AG10803 (cell line): Measurements from ENCODE around the gene SGCA.
A peak's percentile ranks its signal among the peaks of the same experiment; 100 is the strongest.

Source experiments
- DNase-seq: peaks from one replicate; pipeline ENCODE4 v3.0.0; 2010; ENCODE audit warnings: low read depth
- H3K4me3 ChIP-seq: 2 replicates; pipeline ENCODE4 v1.5.1; 2011; ENCODE audit warnings: mild to moderate bottlenecking, low read length, control low read depth
- TF ChIP-seq, protein P1 (sequence below): conservative IDR thresholded peaks from 2 replicates; pipeline ENCODE4 v1.5.1; 2011; ENCODE audit warnings: mild to moderate bottlenecking, low read length, control low read depth, inconsistent platforms

Gene SGCA

DNA sequence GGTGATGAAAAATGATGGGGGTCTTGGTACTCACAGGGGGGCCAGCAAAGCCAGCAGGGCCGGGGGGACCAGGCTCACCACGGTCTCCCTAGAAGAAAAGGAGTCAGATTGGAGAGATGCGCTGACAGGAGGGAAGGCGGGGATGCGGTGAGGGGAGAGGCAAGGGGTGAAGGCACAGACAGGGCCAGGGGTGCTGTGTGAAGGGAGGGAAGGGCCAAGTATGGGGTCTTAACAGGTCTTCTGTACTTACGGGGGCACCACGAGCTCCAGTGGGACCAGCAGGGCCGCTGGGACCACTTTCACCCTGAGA lies 24.4 kb downstream of the SGCA start:
- DNase-seq = peak; percentile 76
- peak overlapping the region; percentile 100 for H3K4me3 ChIP-seq
- TF ChIP-seq, protein P1, sequence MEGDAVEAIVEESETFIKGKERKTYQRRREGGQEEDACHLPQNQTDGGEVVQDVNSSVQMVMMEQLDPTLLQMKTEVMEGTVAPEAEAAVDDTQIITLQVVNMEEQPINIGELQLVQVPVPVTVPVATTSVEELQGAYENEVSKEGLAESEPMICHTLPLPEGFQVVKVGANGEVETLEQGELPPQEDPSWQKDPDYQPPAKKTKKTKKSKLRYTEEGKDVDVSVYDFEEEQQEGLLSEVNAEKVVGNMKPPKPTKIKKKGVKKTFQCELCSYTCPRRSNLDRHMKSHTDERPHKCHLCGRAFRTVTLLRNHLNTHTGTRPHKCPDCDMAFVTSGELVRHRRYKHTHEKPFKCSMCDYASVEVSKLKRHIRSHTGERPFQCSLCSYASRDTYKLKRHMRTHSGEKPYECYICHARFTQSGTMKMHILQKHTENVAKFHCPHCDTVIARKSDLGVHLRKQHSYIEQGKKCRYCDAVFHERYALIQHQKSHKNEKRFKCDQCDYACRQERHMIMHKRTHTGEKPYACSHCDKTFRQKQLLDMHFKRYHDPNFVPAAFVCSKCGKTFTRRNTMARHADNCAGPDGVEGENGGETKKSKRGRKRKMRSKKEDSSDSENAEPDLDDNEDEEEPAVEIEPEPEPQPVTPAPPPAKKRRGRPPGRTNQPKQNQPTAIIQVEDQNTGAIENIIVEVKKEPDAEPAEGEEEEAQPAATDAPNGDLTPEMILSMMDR = no peak

DNA sequence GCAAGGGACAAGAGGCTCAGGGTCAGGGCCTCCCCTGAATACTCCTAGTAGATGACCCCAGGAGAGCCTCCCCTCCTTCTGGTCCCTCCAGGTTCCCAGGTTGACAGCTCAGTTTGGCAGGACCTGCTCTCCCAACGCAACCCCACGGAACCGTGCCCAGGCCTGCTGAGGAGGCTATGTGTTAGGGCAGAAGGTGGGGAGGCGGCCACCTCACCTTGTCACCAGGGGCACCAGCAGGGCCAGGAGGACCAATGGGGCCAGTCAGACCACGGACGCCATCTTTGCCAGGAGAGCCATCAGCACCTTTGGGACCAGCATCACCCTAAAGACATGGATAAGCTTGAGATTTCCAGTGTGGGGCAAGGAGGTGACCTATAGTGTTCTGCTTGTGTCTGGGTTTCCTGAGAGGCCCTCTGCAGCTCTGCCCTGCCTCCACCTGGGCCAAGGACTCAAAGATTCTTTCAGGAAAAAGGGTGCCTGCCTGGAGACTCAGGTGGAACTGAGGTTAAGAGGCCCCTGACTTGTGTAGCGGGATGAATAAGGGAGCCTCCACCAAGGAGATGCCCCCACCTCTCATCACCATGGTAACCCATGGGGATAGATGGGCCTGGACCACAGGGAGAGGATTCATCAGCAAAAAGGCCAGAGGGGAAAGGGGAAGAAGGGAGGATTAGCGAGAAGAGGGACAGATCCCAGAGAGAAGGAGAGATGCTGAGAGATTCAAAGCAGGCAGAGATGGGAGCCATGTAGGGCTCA lies 25.0 kb downstream of the SGCA start:
- H3K4me3 ChIP-seq = peak overlapping the region; percentile 100
- DNase-seq = peak; percentile 84
- TF ChIP-seq, protein P1 = no peak

DNA sequence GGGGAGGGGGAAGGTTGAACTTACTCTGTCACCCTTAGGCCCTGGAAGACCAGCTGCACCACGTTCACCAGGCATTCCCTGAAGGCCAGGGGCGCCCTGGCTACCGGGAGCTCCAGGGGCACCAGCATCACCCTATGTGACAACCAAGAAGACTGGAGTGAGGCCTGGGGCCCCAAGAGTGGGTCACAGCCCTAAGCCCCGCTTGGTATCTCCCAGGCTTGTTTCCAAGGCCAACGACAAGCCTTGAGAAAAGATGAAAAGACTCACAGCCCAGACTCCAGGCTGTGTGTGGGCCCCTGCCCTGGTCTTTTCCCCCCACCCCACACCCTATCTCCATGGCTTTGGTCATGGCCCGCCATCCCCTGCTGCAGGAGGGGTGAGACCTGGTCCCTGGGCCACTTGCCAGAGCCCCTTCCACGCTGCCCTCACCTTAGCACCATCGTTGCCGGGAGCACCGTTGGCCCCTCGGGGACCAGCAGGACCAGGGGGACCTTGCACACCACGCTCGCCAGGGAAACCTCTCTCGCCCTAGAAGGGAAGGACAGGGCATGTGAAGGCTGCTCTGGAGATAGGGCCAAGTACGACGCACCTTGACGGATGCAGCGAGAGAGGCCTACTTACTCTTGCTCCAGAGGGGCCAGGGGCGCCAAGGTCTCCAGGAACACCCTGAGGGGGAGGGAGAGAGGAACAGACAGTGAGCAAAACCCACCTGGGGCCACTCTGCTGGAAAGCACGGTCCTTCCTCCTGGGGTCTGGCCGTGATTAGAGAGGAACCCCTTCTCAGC lies 25.7 kb downstream of the SGCA start:
- peak; percentile 72 for DNase-seq
- TF ChIP-seq, protein P1 = no peak
- peak overlapping the region; percentile 100 for H3K4me3 ChIP-seq

DNA sequence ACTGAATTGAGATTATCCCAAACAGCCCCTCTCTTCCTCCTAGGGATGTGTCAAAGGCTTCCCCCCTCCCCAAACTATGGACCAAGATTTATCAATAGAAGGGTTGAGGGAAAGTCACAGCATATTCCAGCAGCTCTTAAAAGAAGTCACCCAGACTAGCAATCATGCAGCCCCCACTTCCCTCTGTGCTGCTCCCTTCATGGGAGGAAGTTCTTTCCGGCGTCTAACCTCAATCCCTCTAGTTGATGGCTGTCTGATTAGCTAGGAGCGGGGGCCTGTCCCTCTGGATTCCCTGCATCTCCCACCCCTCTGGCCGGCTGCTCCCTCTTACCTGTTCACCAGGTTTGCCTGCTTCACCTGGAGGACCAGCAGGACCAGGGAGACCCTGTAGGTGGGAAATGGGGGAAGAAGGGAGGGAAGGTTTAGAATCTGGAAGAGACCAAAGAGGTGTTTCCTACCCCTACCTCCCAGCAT lies 26.4 kb downstream of the SGCA start:
- TF ChIP-seq, protein P1 = no peak
- H3K4me3 ChIP-seq = peak overlapping the region; percentile 100
- peak; percentile 56 for DNase-seq

DNA sequence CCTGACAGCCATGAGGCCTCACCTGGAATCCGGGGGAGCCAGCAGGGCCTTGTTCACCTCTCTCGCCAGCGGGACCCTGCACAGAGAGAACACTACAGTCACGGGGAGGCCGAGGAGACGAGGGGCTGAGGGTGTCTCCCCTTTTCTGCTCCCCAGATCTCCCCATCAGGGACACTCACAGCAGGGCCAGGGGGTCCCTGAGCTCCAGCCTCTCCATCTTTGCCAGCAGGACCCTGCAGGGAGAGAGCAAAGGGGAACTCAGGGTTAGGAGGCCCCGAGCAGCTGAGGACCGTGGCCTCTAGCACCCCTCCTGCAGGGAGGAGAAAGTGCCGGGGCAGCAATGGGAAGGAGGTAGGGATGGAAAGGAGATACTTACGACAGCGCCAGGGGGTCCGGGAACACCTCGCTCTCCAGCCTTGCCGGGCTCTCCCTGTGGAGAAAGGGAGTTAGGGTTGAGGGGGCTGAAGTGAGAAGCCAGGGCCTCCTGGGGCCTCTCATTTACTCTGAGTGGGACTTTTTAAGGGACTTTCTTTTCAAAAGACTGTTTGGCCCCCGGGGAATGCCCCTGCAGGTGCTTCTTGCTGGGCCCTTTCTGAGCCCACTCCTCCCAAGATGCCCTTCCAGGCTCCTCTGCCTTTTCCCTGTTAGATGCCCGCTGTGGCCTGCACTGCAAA lies 26.9 kb downstream of the SGCA start:
- H3K4me3 ChIP-seq = peak overlapping the region; percentile 100
- DNase-seq = peak; percentile 45
- TF ChIP-seq, protein P1 = 0 out of 2 replicates have a peak, but pooled peaks have one; percentile 13

DNA sequence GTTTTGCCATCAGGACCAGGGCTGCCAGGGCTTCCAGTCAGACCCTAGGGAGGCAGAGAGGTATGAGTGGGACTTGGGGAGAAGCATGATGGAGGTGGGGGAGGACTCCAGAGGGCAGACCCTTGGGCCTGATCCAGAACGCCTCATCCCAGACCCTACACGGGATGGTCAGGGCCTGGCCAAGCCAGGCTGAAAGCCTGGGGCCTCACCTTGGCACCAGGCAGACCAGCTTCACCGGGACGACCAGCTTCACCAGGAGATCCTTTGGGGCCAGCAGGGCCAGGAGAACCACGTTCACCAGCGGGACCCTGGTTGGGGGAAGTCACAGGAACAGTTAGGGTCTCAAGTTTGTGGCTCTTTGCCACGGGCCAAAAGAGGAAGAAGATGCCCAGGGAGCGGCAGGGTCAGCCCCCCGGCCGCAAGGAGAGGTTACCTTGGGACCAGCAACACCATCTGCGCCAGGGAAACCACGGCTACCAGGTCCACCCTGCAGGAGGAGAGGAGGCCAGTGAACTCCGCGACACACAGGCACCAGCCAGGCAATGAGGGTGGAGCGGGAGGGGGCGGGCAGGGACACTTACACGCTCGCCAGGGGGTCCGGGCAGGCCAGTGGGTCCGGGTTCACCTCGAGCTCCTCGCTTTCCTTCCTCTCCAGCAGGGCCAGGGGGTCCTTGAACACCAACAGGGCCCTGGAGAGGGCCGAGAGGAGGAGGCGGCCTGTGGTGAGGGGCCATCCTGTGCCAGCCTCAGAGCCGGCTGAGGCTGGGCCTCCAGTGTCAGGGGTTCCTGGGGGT lies 28.5 kb downstream of the SGCA start:
- peak overlapping the region; percentile 100 for H3K4me3 ChIP-seq
- peak; percentile 60 for DNase-seq
- TF ChIP-seq, protein P1 = no peak
